H1 (cell line): Measurements from ENCODE around the gene NCAPG2. TPM values are rescaled to one million over a fixed set of nuclear protein-coding genes. Genes with fewer than 3 reads are reported as not detected.

Experiments used
- CTCF ChIA-PET: fragments of 300-600 bp; sonication (Branson Sonifier 250); formaldehyde crosslinking; loops from one replicate; lab custom pipeline; 2021; ENCODE audit not compliant: partially characterized antibody; lab: Charles Lee
- POLR2A ChIA-PET: fragments of 300-600 bp; sonication (Branson Sonifier 250); formaldehyde crosslinking; loops from one replicate; lab custom pipeline; 2021; ENCODE audit warnings: inconsistent platforms; ENCODE audit not compliant: partially characterized antibody; lab: Charles Lee
- DNase-seq, 2 experiments: peaks; one replicate each; pipeline versions ENCODE4 v3.0.0 to v3.0.0-alpha.2; 2010 to 2022; ENCODE audit warnings: low spot score in 2 of 2, low read depth in 1 of 2, mixed read lengths in 1 of 2
- FAIRE-seq: peaks from 2 replicates; lab custom pipeline; 2011; peaks lifted over from hg19 to GRCh38; lab: Jason Lieb, UNC
- H2AFZ ChIP-seq: 2 replicates; pipeline ENCODE4 v1.8.1; 2012; ENCODE audit warnings: low read length, inconsistent platforms
- H2AK5ac ChIP-seq: 2 replicates; pipeline ENCODE4 v1.6.1; 2013; ENCODE audit warnings: low read depth, low read length
- H2BK120ac ChIP-seq: replicated peaks from 2 replicates; pipeline ENCODE3; 2013; ENCODE audit warnings: low read depth, low read length, inconsistent platforms
- H2BK12ac ChIP-seq: 2 replicates; pipeline ENCODE4 v1.6.1; 2013; ENCODE audit warnings: low read depth, low read length
- H2BK15ac ChIP-seq: 2 replicates; pipeline ENCODE4 v1.6.1; 2013; ENCODE audit warnings: low read length
- H2BK20ac ChIP-seq: 2 replicates; pipeline ENCODE4 v1.6.1; 2013; ENCODE audit warnings: low read length
- H2BK5ac ChIP-seq: 2 replicates; pipeline ENCODE4 v1.6.1; 2013; ENCODE audit warnings: low read depth, low read length
- H3K14ac ChIP-seq: 2 replicates; pipeline ENCODE4 v1.6.1; 2013; ENCODE audit warnings: inconsistent platforms; ENCODE audit not compliant: insufficient read length
- H3K18ac ChIP-seq: 2 replicates; pipeline ENCODE4 v1.6.1; 2013; ENCODE audit warnings: low read length; ENCODE audit errors: extremely low read depth
- H3K23ac ChIP-seq: 2 replicates; pipeline ENCODE4 v1.6.1; 2013; ENCODE audit warnings: inconsistent platforms; ENCODE audit not compliant: insufficient read length
- H3K23me2 ChIP-seq: 2 replicates; pipeline ENCODE4 v1.6.1; 2013; ENCODE audit warnings: low read depth, low read length
- H3K27ac ChIP-seq: 2 replicates; pipeline ENCODE4 v1.6.1; 2011; ENCODE audit warnings: low read depth, low read length, inconsistent platforms
- H3K27me3 ChIP-seq, 4 experiments: replicated peaks in 1 of 4; 1 replicate in 1 of 4; 2 replicates in 3 of 4; pipeline versions ENCODE4 v1.6.1 to v1.8.1; 2011 to 2013; ENCODE audit warnings: low read length in 3 of 4, mild to moderate bottlenecking in 3 of 4, inconsistent platforms in 2 of 4, mixed read lengths in 2 of 4, moderate library complexity in 1 of 4; ENCODE audit not compliant: control insufficient read depth in 3 of 4, insufficient read depth in 3 of 4; ENCODE audit errors: extremely low read depth in 1 of 4
- H3K36me3 ChIP-seq, 4 experiments: 2 replicates each; pipeline versions ENCODE4 v1.6.1 to v1.8.1; 2011 to 2013; ENCODE audit warnings: mild to moderate bottlenecking in 4 of 4, low read length in 3 of 4, moderate library complexity in 2 of 4, control low read depth in 1 of 4, inconsistent platforms in 1 of 4; ENCODE audit not compliant: insufficient read depth in 4 of 4, control insufficient read depth in 2 of 4
- H3K4ac ChIP-seq: replicated peaks from 2 replicates; pipeline ENCODE3; 2013; ENCODE audit warnings: low read length, low read depth, mixed read lengths, inconsistent platforms; ENCODE audit not compliant: insufficient read length
- H3K4me1 ChIP-seq, 4 experiments: replicated peaks in 1 of 4; 1 replicate in 1 of 4; 2 replicates in 3 of 4; pipeline versions ENCODE4 v1.6.1 to v1.8.1; 2011 to 2013; ENCODE audit warnings: low read length in 3 of 4, inconsistent platforms in 2 of 4, mixed read lengths in 1 of 4; ENCODE audit not compliant: insufficient read depth in 4 of 4, control insufficient read depth in 3 of 4
- H3K4me2 ChIP-seq, 2 experiments: 2 replicates each; pipeline versions ENCODE4 v1.6.1 to v1.8.1; 2011 to 2013; ENCODE audit warnings: low read depth in 2 of 2, low read length in 2 of 2, control low read depth in 1 of 2, inconsistent platforms in 1 of 2, mild to moderate bottlenecking in 1 of 2; ENCODE audit not compliant: insufficient read depth in 1 of 2
- H3K4me3 ChIP-seq, 4 experiments: fragments of 200-600, 300-600 bp in 1 of 4; sonication (generic), shearing (Covaris generic), sonication (Bioruptor Twin) in 1 of 4; 2 replicates each; pipeline versions ENCODE4 v1.5.1 to v1.8.1; 2011 to 2016; ENCODE audit warnings: low read length in 4 of 4, low read depth in 3 of 4, control low read depth in 2 of 4, inconsistent platforms in 2 of 4, mild to moderate bottlenecking in 2 of 4, mixed read lengths in 1 of 4, moderate library complexity in 1 of 4; ENCODE audit not compliant: insufficient read depth in 2 of 4; ENCODE audit errors: extremely low read depth in 1 of 4
- H3K56ac ChIP-seq: replicated peaks from 2 replicates; pipeline ENCODE3; 2013; ENCODE audit warnings: low read depth, mild to moderate bottlenecking, mixed read lengths, low read length, inconsistent platforms; ENCODE audit not compliant: insufficient read length
- H3K79me1 ChIP-seq: 2 replicates; pipeline ENCODE4 v1.6.1; 2013; ENCODE audit warnings: low read depth, low read length, control low read depth
- H3K79me2 ChIP-seq, 2 experiments: 2 replicates each; pipeline versions ENCODE4 v1.6.1 to v1.8.1; 2012 to 2013; ENCODE audit warnings: low read length in 2 of 2, mild to moderate bottlenecking in 2 of 2, inconsistent platforms in 1 of 2; ENCODE audit not compliant: insufficient read depth in 2 of 2, control insufficient read depth in 1 of 2
- H3K9ac ChIP-seq, 4 experiments: replicated peaks in 1 of 4; 1 replicate in 1 of 4; 2 replicates in 3 of 4; pipeline versions ENCODE4 v1.6.1 to v1.8.1; 2011 to 2013; ENCODE audit warnings: low read depth in 3 of 4, low read length in 3 of 4, control low read depth in 2 of 4, mild to moderate bottlenecking in 2 of 4, moderate library complexity in 2 of 4, inconsistent platforms in 1 of 4; ENCODE audit errors: extremely low read depth in 1 of 4
- H3K9me3 ChIP-seq, 2 experiments: 2 replicates each; pipeline versions ENCODE4 v1.6.1 to v1.8.1; 2012 to 2013; ENCODE audit warnings: mild to moderate bottlenecking in 2 of 2, moderate library complexity in 2 of 2, control low read depth in 1 of 2, inconsistent platforms in 1 of 2, low read depth in 1 of 2, low read length in 1 of 2, mixed read lengths in 1 of 2; ENCODE audit not compliant: insufficient read depth in 2 of 2
- H4K20me1 ChIP-seq, 2 experiments: replicated peaks in 1 of 2; 2 replicates each; pipeline versions ENCODE3 to v1.8.1; 2011 to 2013; ENCODE audit warnings: inconsistent platforms in 2 of 2, low read length in 2 of 2, mild to moderate bottlenecking in 1 of 2; ENCODE audit not compliant: insufficient read depth in 2 of 2, control insufficient read depth in 1 of 2
- H4K5ac ChIP-seq: 2 replicates; pipeline ENCODE4 v1.6.1; 2013; ENCODE audit warnings: low read length, low read depth, mixed read lengths, inconsistent platforms; ENCODE audit not compliant: insufficient read length
- H4K8ac ChIP-seq: 2 replicates; pipeline ENCODE4 v1.8.0; 2013; ENCODE audit warnings: mild to moderate bottlenecking, moderate library complexity, low read length, inconsistent platforms; ENCODE audit not compliant: insufficient read depth; ENCODE audit errors: extremely low read depth
- H4K91ac ChIP-seq: replicated peaks from 2 replicates; pipeline ENCODE3; 2013; ENCODE audit warnings: low read length, mixed read lengths, inconsistent platforms; ENCODE audit not compliant: insufficient read length
- ASH2L ChIP-seq: fragments of 200-600, 300-600 bp; sonication (generic); IDR thresholded peaks from one replicate; pipeline ENCODE4 v1.7.1; 2017; ENCODE audit warnings: low read length
- BACH1 ChIP-seq: IDR thresholded peaks from 2 replicates; pipeline ENCODE4 v1.6.1; 2012; ENCODE audit warnings: low read length, improper control_type of control experiment
- CBX5 ChIP-seq: fragments of 300-800, 300-1000 bp; sonication (generic); IDR thresholded peaks from 2 replicates; pipeline ENCODE4 v1.7.1; 2016; ENCODE audit warnings: antibody characterized with exemption, low read length, low read depth
- CBX8 ChIP-seq: fragments of 300-800, 300-1000 bp; sonication (generic); IDR thresholded peaks from 2 replicates; pipeline ENCODE4 v1.7.1; 2016; ENCODE audit warnings: low read depth, low read length, borderline replicate concordance
- EZH2 ChIP-seq: fragments of 200-600 bp; sonication (generic); IDR thresholded peaks from 2 replicates; pipeline ENCODE4 v1.7.1; 2012; ENCODE audit warnings: low read depth, mild to moderate bottlenecking, moderate library complexity, low read length, inconsistent platforms; ENCODE audit not compliant: severe bottlenecking
- KDM1A ChIP-seq: fragments of 200-600, 300-600 bp; sonication (generic); IDR thresholded peaks from 2 replicates; pipeline ENCODE4 v1.7.1; 2016; ENCODE audit warnings: mild to moderate bottlenecking, low read length, borderline replicate concordance
- POLR2AphosphoS5 ChIP-seq: IDR thresholded peaks from 2 replicates; pipeline ENCODE4 v1.6.1; 2011; ENCODE audit warnings: low read depth, low read length
- POU5F1 ChIP-seq: IDR thresholded peaks from 2 replicates; pipeline ENCODE4 v1.6.1; 2011; ENCODE audit warnings: low read depth, mild to moderate bottlenecking, low read length, moderate library complexity
- SP4 ChIP-seq: IDR thresholded peaks from 2 replicates; pipeline ENCODE4 v1.6.1; 2012; ENCODE audit warnings: low read length, inconsistent platforms
- TAF1 ChIP-seq: IDR thresholded peaks from 2 replicates; pipeline ENCODE4 v1.6.1; 2011; ENCODE audit warnings: mild to moderate bottlenecking, low read depth, low read length
- WGBS, 2 experiments: shearing (Covaris generic) in 1 of 2; methylation state at CpG; one replicate each; pipeline versions ENCODE4 v1.1.6 to v1.1.7; 2013 to 2015; ENCODE audit warnings: low lambda C conversion rate in 2 of 2, mixed read lengths in 2 of 2, inconsistent platforms in 1 of 2, low coverage in 1 of 2, missing lambda C conversion rate in 1 of 2; ENCODE audit not compliant: insufficient replicate concordance in 2 of 2, insufficient coverage in 1 of 2, insufficient read length in 1 of 2; ENCODE audit errors: extremely low coverage in 1 of 2, missing lambda C conversion rate in 1 of 2; 5-methylcytosine and 5-hydroxymethylcytosine counted together
- polyA plus RNA-seq, 7 experiments: library from polyadenylated mRNA; depleted of rRNA in 3 of 7; stranded (reverse) in 5 of 7; unstranded in 2 of 7; fragments of >200 nt in 5 of 7; fragments of 200-250 nt in 2 of 7; gene quantifications; 1 replicate in 5 of 7; 2 replicates in 1 of 7; 4 replicates in 1 of 7; pipeline versions ENCODE4 v1.2.1 to v1.2.3, GENCODE V29; 2011 to 2013; ENCODE audit warnings: missing spikeins in 2 of 7, mixed read lengths in 2 of 7
- total RNA-seq: library from RNA; stranded (reverse); fragmentation: NEBNext Ultra II Directional; extraction: Animal tissue kit (Norgen Biotek cat#: 25700); gene quantifications from 2 replicates; pipeline ENCODE4 v1.2.1, GENCODE V29; 2021

Gene NCAPG2
- total and polyA plus RNA-seq, 2 of the 8 experiments (the other 6 are each of a cell fraction or from before 2014, with no cell fraction given) = 49.9 to 119 TPM

GRCh38 chr7:158609313-158609974 is 95.2 kb downstream of the NCAPG2 start:
- Histone ChIP-seq H3K4ac (no peak overlapping the region), H2AFZ (no peak overlapping the region), H3K18ac (no peak overlapping the region), H2BK120ac (no peak overlapping the region), H3K27ac (no peak overlapping the region), H3K23ac (no peak overlapping the region), H4K8ac (no peak overlapping the region), H3K4me2 (no peak overlapping the region), H2BK5ac (no peak overlapping the region), H3K4me1 (no peaks in the 10 kb centered on the region), H4K20me1 (no peaks in the 10 kb centered on the region), H4K5ac (no peak overlapping the region), H3K23me2 (peaks cover 12% of the 10 kb centered on the region; the same call in 1 of the 2 replicates), H3K36me3 (peaks cover 2 to 18% (median 7%) of the 10 kb centered on the region in 4 experiments; a peak in 6 of 8 replicates), H2BK15ac (no peak overlapping the region), H3K79me1 (no peaks in the 10 kb centered on the region), H3K4me3 (no peak overlapping the region), H2AK5ac (no peak overlapping the region), H3K79me2 (0 out of 4 replicates have a peak, but pooled peaks cover 0 to 2% of the 10 kb centered on the region in 2 experiments), H3K14ac (no peak overlapping the region), H2BK20ac (0 out of 2 replicates have a peak overlapping the region, but pooled peaks have one; percentile 48), H3K56ac (no peak overlapping the region), H4K91ac (peak overlapping the region; percentile 62)
- CTCF ChIA-PET = no interaction called here
- FAIRE-seq = no peak
- POLR2A ChIA-PET = no interaction called here
- DNase-seq = no peak
- 79 to 98% methylated on average over 3 to 6 of the region's 7 CpGs for WGBS, 2 experiments
- TF ChIP-seq ASH2L (no peak), CBX5 (no peak), CBX8 (no peak), KDM1A (no peak), POLR2AphosphoS5 (no peak), EZH2 (no peak), BACH1 (no peak), TAF1 (no peak), SP4 (no peak), POU5F1 (no peak)
- TF ChIP-seq, all 59 proteins: peak for 0
- H3K27me3 ChIP-seq = no peaks in the 10 kb centered on the region
- H2BK12ac ChIP-seq = no peak overlapping the region
- no peak overlapping the region; a peak in 1 of 7 replicates for H3K9ac ChIP-seq
- H3K9me3 ChIP-seq = no peaks in the 10 kb centered on the region
